A549 (cell line): ENCODE results near the gene CAVIN3.

Experiments used
- CEBPB ChIP-seq, 2 experiments: fragments of >200 bp in 1 of 2; sonication (Bioruptor Twin) in 1 of 2; formaldehyde crosslinking in 1 of 2; IDR thresholded peaks; 2 replicates each; pipeline ENCODE4 v1.6.1; 2012 to 2016
- EP300 ChIP-seq, 2 experiments: fragments of >200 bp; sonication (Bioruptor Twin); formaldehyde crosslinking; IDR thresholded peaks; 2 replicates in 1 of 2; 3 replicates in 1 of 2; pipeline ENCODE4 v1.6.1; 2016 to 2017
- ESRRA ChIP-seq: fragments of 150-350 bp; IDR thresholded peaks from 2 replicates; pipeline ENCODE4 v1.6.1; 2014; ENCODE audit warnings: mild to moderate bottlenecking, low read length, borderline replicate concordance
- KDM5A ChIP-seq: fragments of 200-600 bp; sonication (generic); IDR thresholded peaks from 2 replicates; pipeline ENCODE4 v1.6.1; 2016; ENCODE audit warnings: antibody characterized with exemption, mild to moderate bottlenecking
- MAZ ChIP-seq: fragments of 150-350 bp; IDR thresholded peaks from 2 replicates; pipeline ENCODE4 v1.6.1; 2014; ENCODE audit warnings: antibody characterized with exemption, low read depth, low read length, borderline replicate concordance
- NPAS2 ChIP-seq: fragments of 250-450 bp; sonication (Bioruptor Pico); IDR thresholded peaks from 2 replicates; pipeline ENCODE4 v1.8.0; 2022; ENCODE audit warnings: mild to moderate bottlenecking, moderate library complexity, borderline replicate concordance
- POLR2A ChIP-seq: IDR thresholded peaks from 2 replicates; pipeline ENCODE4 v1.6.1; 2012; ENCODE audit warnings: mild to moderate bottlenecking, low read length
- RFX5 ChIP-seq: fragments of 450-650 bp; IDR thresholded peaks from 2 replicates; pipeline ENCODE4 v1.7.1; 2014; ENCODE audit warnings: antibody characterized with exemption, mild to moderate bottlenecking, moderate library complexity
- SMC3 ChIP-seq: fragments of >200 bp; sonication (Bioruptor Twin); formaldehyde crosslinking; IDR thresholded peaks from 3 replicates; pipeline ENCODE4 v1.6.1; 2018; ENCODE audit warnings: inconsistent platforms
- TF ChIP-seq, protein P1 (sequence below): fragments of >200 bp; sonication (Bioruptor Twin); formaldehyde crosslinking; IDR thresholded peaks from 3 replicates; pipeline ENCODE4 v1.5.1; 2016

DNA sequence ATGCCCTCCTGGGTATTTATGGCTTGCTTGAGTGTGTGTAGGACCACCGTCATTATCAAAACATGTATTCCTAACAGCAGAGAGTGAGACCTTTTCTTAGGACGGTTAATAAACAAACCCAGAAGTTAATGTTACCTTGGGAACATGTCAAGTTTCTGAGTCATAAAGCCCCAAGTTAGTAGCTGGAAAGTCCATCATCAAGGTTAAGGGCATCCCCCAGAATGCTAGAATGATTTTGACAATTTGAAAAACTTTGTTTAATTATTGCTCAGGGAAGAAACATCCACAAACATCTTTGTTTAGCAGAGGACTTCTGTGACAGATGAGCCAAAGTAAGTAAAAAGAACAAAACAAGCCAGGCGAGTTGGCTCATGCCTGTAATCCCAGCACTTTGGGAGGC, 20.0 kb downstream of the CAVIN3 start:
- no peak for TF ChIP-seq POLR2A
- TF ChIP-seq SMC3, result no peak
- TF ChIP-seq, protein P1, sequence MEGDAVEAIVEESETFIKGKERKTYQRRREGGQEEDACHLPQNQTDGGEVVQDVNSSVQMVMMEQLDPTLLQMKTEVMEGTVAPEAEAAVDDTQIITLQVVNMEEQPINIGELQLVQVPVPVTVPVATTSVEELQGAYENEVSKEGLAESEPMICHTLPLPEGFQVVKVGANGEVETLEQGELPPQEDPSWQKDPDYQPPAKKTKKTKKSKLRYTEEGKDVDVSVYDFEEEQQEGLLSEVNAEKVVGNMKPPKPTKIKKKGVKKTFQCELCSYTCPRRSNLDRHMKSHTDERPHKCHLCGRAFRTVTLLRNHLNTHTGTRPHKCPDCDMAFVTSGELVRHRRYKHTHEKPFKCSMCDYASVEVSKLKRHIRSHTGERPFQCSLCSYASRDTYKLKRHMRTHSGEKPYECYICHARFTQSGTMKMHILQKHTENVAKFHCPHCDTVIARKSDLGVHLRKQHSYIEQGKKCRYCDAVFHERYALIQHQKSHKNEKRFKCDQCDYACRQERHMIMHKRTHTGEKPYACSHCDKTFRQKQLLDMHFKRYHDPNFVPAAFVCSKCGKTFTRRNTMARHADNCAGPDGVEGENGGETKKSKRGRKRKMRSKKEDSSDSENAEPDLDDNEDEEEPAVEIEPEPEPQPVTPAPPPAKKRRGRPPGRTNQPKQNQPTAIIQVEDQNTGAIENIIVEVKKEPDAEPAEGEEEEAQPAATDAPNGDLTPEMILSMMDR, result no peak
- no peak for TF ChIP-seq ESRRA
- no peak for TF ChIP-seq RFX5
- no peak for TF ChIP-seq MAZ
- TF ChIP-seq NPAS2 (CRISPR knock-in tag), result no peak
- no peak for TF ChIP-seq EP300 (IDR thresholded peaks at IDR 0.05)
- no peak for TF ChIP-seq KDM5A
- TF ChIP-seq CEBPB (IDR thresholded peaks at IDR 0.05), result no peak
